HEK293 (cell line): Measurements from ENCODE around the gene PPP6R1.
A peak's percentile ranks its signal among the peaks of the same experiment; 100 is the strongest.

Experiments used
- EGR2 ChIP-seq: fragments of 450-650 bp; formaldehyde crosslinking; IDR thresholded peaks from 2 replicates; pipeline ENCODE4 v1.5.1; 2016; ENCODE audit warnings: low read depth, missing biosample characterization, missing genetic modification characterization
- GLIS2 ChIP-seq: fragments of 450-650 bp; formaldehyde crosslinking; IDR thresholded peaks from 2 replicates; pipeline ENCODE4 v1.5.1; 2016; ENCODE audit warnings: missing biosample characterization, missing genetic modification characterization
- KLF1 ChIP-seq: fragments of 450-650 bp; formaldehyde crosslinking; IDR thresholded peaks from 2 replicates; pipeline ENCODE4 v1.5.1; 2016; ENCODE audit warnings: missing biosample characterization, missing genetic modification characterization
- KLF16 ChIP-seq: fragments of 450-650 bp; formaldehyde crosslinking; IDR thresholded peaks from 2 replicates; pipeline ENCODE4 v1.5.1; 2017; ENCODE audit warnings: missing biosample characterization, missing genetic modification characterization
- KLF9 ChIP-seq: fragments of 450-650 bp; formaldehyde crosslinking; IDR thresholded peaks from 2 replicates; pipeline ENCODE4 v1.5.1; 2016; ENCODE audit warnings: missing biosample characterization, missing genetic modification characterization, low read depth
- ZBTB7A ChIP-seq: fragments of 450-650 bp; formaldehyde crosslinking; IDR thresholded peaks from 2 replicates; pipeline ENCODE4 v1.5.1; 2016; ENCODE audit warnings: low read depth, missing biosample characterization, missing genetic modification characterization
- ZFHX2 ChIP-seq: fragments of 450-650 bp; formaldehyde crosslinking; conservative IDR thresholded peaks from 2 replicates; pipeline ENCODE4 v1.5.1; 2016; ENCODE audit warnings: missing biosample characterization, missing genetic modification characterization
- ZIC2 ChIP-seq: fragments of 450-650 bp; formaldehyde crosslinking; IDR thresholded peaks from 2 replicates; pipeline ENCODE4 v1.5.1; 2016; ENCODE audit warnings: missing biosample characterization, missing genetic modification characterization
- ZNF175 ChIP-seq: fragments of 450-650 bp; formaldehyde crosslinking; IDR thresholded peaks from 2 replicates; pipeline ENCODE4 v1.5.1; 2016; ENCODE audit warnings: missing biosample characterization, missing genetic modification characterization
- ZNF2 ChIP-seq: fragments of 450-650 bp; formaldehyde crosslinking; IDR thresholded peaks from 2 replicates; pipeline ENCODE4 v1.5.1; 2016; ENCODE audit warnings: missing biosample characterization, missing genetic modification characterization
- ZNF202 ChIP-seq: fragments of 450-650 bp; formaldehyde crosslinking; IDR thresholded peaks from 2 replicates; pipeline ENCODE4 v1.5.1; 2016; ENCODE audit warnings: missing biosample characterization, missing genetic modification characterization, borderline replicate concordance
- ZNF214 ChIP-seq: fragments of 450-650 bp; formaldehyde crosslinking; IDR thresholded peaks from 2 replicates; pipeline ENCODE4 v1.5.1; 2017; ENCODE audit warnings: missing biosample characterization, mild to moderate bottlenecking, missing genetic modification characterization, borderline replicate concordance
- ZNF341 ChIP-seq: fragments of 450-650 bp; formaldehyde crosslinking; IDR thresholded peaks from 2 replicates; pipeline ENCODE4; 2016; ENCODE audit warnings: low read depth, missing biosample characterization, missing genetic modification characterization
- ZNF391 ChIP-seq: fragments of 450-650 bp; formaldehyde crosslinking; IDR thresholded peaks from 2 replicates; pipeline ENCODE4 v1.5.1; 2016; ENCODE audit warnings: low read depth, missing biosample characterization, missing genetic modification characterization, borderline replicate concordance
- ZNF473 ChIP-seq: fragments of 450-650 bp; formaldehyde crosslinking; IDR thresholded peaks from 2 replicates; pipeline ENCODE4 v1.5.1; 2017; ENCODE audit warnings: missing biosample characterization, missing genetic modification characterization
- ZNF501 ChIP-seq: fragments of 450-650 bp; formaldehyde crosslinking; IDR thresholded peaks from 2 replicates; pipeline ENCODE4 v1.5.1; 2016; ENCODE audit warnings: missing biosample characterization, missing genetic modification characterization
- ZNF626 ChIP-seq: fragments of 450-650 bp; sonication (Bioruptor Pico); formaldehyde crosslinking; IDR thresholded peaks from 2 replicates; pipeline ENCODE4 v1.5.1; 2018; ENCODE audit warnings: missing biosample characterization, missing genetic modification characterization, inconsistent platforms
- ZNF660 ChIP-seq: fragments of 450-650 bp; IDR thresholded peaks from 2 replicates; pipeline ENCODE4 v1.5.1; 2018; ENCODE audit warnings: missing biosample characterization, mild to moderate bottlenecking, missing genetic modification characterization
- ZNF670 ChIP-seq: fragments of 450-650 bp; formaldehyde crosslinking; IDR thresholded peaks from 2 replicates; pipeline ENCODE4 v1.5.1; 2016; ENCODE audit warnings: missing biosample characterization, missing genetic modification characterization, low read depth
- TF ChIP-seq, protein P1 (sequence below): fragments of 450-650 bp; formaldehyde crosslinking; optimal IDR thresholded peaks from 2 replicates; pipeline ENCODE3; 2016; ENCODE audit warnings: missing biosample characterization, mild to moderate bottlenecking, missing genetic modification characterization
- TF ChIP-seq, protein P2 (sequence below): fragments of 450-650 bp; IDR thresholded peaks from 2 replicates; pipeline ENCODE4 v1.5.1; 2018; ENCODE audit warnings: missing biosample characterization, missing genetic modification characterization
- TF ChIP-seq, protein P3 (sequence below): fragments of 450-650 bp; formaldehyde crosslinking; IDR thresholded peaks from 2 replicates; pipeline ENCODE4 v1.5.1; 2016; ENCODE audit warnings: missing biosample characterization, missing genetic modification characterization
- TF ChIP-seq, protein P4 (sequence below): fragments of 450-650 bp; formaldehyde crosslinking; IDR thresholded peaks from 2 replicates; pipeline ENCODE4 v1.5.1; 2017; ENCODE audit warnings: missing biosample characterization, missing genetic modification characterization
- TF ChIP-seq, protein P5 (sequence below): sonication (generic); formaldehyde crosslinking; IDR thresholded peaks from 2 replicates; pipeline ENCODE4 v1.8.1; 2022; ENCODE audit warnings: mild to moderate bottlenecking, moderate library complexity, missing genetic modification reagents

PPP6R1 gene

DNA sequence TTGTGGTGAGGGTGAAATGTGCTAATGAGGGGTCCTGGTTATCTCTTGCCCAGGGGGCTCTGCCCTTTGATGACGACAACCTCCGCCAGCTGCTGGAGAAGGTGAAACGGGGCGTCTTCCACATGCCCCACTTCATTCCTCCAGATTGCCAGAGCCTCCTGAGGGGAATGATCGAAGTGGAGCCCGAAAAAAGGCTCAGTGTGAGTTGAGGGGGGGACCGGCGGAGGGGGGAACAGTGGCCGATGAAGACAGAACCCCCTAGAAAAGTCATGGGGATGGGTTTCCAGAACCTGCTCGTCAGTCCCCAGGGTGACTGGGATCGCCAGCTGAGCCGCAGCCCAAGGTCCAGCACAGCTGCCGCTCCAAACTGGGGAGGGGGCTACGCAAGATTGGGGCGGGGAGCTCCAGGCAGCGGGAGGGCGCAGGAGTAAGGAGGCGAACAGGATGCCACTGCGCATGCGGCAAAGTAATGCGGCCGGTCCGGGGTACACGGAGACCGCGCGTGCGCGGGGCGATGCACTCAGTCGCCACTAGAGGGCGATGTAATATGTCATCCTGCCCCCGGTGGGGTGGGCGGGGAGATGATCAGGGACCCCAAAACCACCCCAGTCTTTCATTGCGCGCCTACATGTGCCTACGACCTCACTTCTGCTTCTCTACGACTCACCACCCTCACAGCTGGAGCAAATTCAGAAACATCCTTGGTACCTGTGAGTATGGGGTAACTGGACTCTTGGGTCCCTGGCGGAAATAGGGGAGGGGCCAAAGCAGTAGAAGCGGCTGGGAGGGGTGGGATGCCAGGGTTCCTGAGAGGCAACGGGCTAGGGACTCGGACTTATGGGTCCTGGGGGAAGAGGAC, 42.9 kb upstream of the PPP6R1 start (continued):
- TF ChIP-seq ZNF670 (tag by site-specific recombination) (no peak), KLF16 (tag by site-specific recombination) (0 out of 2 replicates have a peak, but pooled peaks have one; percentile 52), GLIS2 (tag by site-specific recombination) (peak; percentile 35; the same call in 1 of the 2 replicates), ZIC2 (tag by site-specific recombination) (no peak), ZNF341 (tag by site-specific recombination) (peak; percentile 68), KLF1 (tag by site-specific recombination) (peak; percentile 45), ZNF660 (tag by site-specific recombination) (0 out of 2 replicates have a peak, but pooled peaks have one; percentile 16), ZNF175 (tag by site-specific recombination) (no peak), ZNF2 (tag by site-specific recombination) (no peak), ZFHX2 (peak; percentile 79), ZNF202 (tag by site-specific recombination) (no peak), ZNF626 (no peak), ZBTB7A (tag by site-specific recombination) (0 out of 2 replicates have a peak, but pooled peaks have one; percentile 16), EGR2 (tag by site-specific recombination) (peak; percentile 56), ZNF214 (tag by site-specific recombination) (no peak), KLF9 (tag by site-specific recombination) (peak; percentile 71; the same call in 1 of the 2 replicates), ZNF391 (no peak), ZNF473 (tag by site-specific recombination) (no peak), ZNF501 (tag by site-specific recombination) (no peak)
- TF ChIP-seq, protein P1, sequence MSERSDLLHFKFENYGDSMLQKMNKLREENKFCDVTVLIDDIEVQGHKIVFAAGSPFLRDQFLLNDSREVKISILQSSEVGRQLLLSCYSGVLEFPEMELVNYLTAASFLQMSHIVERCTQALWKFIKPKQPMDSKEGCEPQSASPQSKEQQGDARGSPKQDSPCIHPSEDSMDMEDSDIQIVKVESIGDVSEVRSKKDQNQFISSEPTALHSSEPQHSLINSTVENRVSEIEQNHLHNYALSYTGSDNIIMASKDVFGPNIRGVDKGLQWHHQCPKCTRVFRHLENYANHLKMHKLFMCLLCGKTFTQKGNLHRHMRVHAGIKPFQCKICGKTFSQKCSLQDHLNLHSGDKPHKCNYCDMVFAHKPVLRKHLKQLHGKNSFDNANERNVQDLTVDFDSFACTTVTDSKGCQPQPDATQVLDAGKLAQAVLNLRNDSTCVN (tag by site-specific recombination), result peak; percentile 19
- TF ChIP-seq, protein P2, sequence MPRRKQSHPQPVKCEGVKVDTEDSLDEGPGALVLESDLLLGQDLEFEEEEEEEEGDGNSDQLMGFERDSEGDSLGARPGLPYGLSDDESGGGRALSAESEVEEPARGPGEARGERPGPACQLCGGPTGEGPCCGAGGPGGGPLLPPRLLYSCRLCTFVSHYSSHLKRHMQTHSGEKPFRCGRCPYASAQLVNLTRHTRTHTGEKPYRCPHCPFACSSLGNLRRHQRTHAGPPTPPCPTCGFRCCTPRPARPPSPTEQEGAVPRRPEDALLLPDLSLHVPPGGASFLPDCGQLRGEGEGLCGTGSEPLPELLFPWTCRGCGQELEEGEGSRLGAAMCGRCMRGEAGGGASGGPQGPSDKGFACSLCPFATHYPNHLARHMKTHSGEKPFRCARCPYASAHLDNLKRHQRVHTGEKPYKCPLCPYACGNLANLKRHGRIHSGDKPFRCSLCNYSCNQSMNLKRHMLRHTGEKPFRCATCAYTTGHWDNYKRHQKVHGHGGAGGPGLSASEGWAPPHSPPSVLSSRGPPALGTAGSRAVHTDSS (tag by site-specific recombination), result no peak
- TF ChIP-seq, protein P3, sequence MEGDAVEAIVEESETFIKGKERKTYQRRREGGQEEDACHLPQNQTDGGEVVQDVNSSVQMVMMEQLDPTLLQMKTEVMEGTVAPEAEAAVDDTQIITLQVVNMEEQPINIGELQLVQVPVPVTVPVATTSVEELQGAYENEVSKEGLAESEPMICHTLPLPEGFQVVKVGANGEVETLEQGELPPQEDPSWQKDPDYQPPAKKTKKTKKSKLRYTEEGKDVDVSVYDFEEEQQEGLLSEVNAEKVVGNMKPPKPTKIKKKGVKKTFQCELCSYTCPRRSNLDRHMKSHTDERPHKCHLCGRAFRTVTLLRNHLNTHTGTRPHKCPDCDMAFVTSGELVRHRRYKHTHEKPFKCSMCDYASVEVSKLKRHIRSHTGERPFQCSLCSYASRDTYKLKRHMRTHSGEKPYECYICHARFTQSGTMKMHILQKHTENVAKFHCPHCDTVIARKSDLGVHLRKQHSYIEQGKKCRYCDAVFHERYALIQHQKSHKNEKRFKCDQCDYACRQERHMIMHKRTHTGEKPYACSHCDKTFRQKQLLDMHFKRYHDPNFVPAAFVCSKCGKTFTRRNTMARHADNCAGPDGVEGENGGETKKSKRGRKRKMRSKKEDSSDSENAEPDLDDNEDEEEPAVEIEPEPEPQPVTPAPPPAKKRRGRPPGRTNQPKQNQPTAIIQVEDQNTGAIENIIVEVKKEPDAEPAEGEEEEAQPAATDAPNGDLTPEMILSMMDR, result peak; percentile 93
- TF ChIP-seq, protein P4, sequence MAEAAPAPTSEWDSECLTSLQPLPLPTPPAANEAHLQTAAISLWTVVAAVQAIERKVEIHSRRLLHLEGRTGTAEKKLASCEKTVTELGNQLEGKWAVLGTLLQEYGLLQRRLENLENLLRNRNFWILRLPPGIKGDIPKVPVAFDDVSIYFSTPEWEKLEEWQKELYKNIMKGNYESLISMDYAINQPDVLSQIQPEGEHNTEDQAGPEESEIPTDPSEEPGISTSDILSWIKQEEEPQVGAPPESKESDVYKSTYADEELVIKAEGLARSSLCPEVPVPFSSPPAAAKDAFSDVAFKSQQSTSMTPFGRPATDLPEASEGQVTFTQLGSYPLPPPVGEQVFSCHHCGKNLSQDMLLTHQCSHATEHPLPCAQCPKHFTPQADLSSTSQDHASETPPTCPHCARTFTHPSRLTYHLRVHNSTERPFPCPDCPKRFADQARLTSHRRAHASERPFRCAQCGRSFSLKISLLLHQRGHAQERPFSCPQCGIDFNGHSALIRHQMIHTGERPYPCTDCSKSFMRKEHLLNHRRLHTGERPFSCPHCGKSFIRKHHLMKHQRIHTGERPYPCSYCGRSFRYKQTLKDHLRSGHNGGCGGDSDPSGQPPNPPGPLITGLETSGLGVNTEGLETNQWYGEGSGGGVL (tag by site-specific recombination), result peak; percentile 12; the same call in 1 of the 2 replicates
- TF ChIP-seq, protein P5, sequence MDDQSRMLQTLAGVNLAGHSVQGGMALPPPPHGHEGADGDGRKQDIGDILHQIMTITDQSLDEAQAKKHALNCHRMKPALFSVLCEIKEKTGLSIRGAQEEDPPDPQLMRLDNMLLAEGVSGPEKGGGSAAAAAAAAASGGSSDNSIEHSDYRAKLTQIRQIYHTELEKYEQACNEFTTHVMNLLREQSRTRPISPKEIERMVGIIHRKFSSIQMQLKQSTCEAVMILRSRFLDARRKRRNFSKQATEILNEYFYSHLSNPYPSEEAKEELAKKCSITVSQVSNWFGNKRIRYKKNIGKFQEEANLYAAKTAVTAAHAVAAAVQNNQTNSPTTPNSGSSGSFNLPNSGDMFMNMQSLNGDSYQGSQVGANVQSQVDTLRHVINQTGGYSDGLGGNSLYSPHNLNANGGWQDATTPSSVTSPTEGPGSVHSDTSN (CRISPR knock-in tag), result no peak
